ENCODE measurements around the gene KRT86. TPM values are rescaled to one million over a fixed set of nuclear protein-coding genes. Genes with fewer than 3 reads are reported as not detected.

Gene KRT86
- total RNA-seq, 2 donors from 2014 or later: not detected

DNA sequence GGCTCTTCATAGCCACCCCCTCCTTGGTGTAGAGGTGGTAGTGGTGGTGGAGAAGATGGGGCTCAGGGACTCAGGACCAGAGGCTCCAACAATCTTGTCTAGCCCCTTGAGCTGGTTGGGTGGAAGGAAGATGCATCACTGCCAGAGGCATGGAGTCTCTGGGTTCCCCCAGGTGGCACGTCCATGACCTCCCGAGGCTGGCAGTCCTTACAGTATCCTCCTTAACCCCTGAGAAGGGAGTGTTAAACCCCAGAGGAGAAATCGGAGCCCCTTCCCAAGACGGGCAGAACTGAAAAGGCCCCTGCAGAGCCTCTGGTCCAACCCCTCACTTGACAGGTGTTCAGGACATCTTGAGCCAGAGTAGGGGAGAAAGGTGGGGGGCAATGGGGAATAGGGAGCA lies 37.6 kb downstream of the KRT86 start:
- TF ChIP-seq, protein P1, sequence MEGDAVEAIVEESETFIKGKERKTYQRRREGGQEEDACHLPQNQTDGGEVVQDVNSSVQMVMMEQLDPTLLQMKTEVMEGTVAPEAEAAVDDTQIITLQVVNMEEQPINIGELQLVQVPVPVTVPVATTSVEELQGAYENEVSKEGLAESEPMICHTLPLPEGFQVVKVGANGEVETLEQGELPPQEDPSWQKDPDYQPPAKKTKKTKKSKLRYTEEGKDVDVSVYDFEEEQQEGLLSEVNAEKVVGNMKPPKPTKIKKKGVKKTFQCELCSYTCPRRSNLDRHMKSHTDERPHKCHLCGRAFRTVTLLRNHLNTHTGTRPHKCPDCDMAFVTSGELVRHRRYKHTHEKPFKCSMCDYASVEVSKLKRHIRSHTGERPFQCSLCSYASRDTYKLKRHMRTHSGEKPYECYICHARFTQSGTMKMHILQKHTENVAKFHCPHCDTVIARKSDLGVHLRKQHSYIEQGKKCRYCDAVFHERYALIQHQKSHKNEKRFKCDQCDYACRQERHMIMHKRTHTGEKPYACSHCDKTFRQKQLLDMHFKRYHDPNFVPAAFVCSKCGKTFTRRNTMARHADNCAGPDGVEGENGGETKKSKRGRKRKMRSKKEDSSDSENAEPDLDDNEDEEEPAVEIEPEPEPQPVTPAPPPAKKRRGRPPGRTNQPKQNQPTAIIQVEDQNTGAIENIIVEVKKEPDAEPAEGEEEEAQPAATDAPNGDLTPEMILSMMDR (conservative IDR thresholded peaks at IDR 0.05): no peak
- peak; percentile 32 for DNase-seq
- H3K4me3 ChIP-seq (ENCODE audit: low read length): no peak overlapping the region
- H3K9ac ChIP-seq (ENCODE audit: extremely low read depth, low read length, poor library complexity, severe bottlenecking): no peak overlapping the region
- no peaks in the 10 kb centered on the region for H3K36me3 Mint-ChIP-seq (ENCODE audit: low read depth)
- no peak overlapping the region for H3K27ac Mint-ChIP-seq
- peaks cover 59% of the 10 kb centered on the region for H3K27me3 ChIP-seq (ENCODE audit: control insufficient read depth, insufficient read depth, low read length, poor library complexity, severe bottlenecking)
- peaks cover 65% of the 10 kb centered on the region for H3K27me3 Mint-ChIP-seq (ENCODE audit: insufficient read depth)
- no peaks in the 10 kb centered on the region for H3K4me1 ChIP-seq (ENCODE audit: control insufficient read depth, insufficient read depth, low read length)
- H3K9me3 ChIP-seq (ENCODE audit: control insufficient read depth, low read length): no peaks in the 10 kb centered on the region
- H3K4me3 Mint-ChIP-seq: no peak overlapping the region
- H3K4me1 Mint-ChIP-seq: peaks cover 5% of the 10 kb centered on the region
- WGBS, 2 experiments (ENCODE audit: insufficient coverage in 1 of 2, insufficient read length in 1 of 2): 90 to 100% methylated on average over 1 to 4 of the region's 4 CpGs
- H3K36me3 ChIP-seq (ENCODE audit: control insufficient read depth, insufficient read depth, low read length): no peaks in the 10 kb centered on the region
- H3K9me3 Mint-ChIP-seq: no peaks in the 10 kb centered on the region
- no peak overlapping the region for H3K27ac ChIP-seq (ENCODE audit: low read depth, low read length)

DNA sequence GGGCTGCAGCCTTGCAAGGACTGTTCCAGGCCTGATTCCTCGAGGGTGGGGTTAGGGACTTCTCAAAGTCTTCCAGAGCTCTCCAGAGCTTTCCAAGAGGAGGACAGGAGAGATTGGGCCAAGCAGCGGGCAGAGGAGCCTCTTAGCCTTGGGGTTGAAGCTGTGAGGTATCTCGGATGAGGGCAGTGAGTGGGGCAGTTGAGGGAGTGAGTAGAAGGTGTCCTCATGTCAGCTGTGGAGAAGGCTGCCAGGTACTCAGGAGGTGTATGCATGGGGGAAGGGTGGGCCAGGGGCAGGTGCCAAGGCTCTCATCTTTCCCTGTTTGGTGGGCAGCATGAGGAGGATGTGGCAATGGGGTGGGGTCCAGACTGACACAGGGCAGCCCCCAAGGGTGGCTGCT lies 39.0 kb downstream of the KRT86 start:
- Histone ChIP-seq H3K36me3 (ENCODE audit: control insufficient read depth, insufficient read depth, low read length) (no peaks in the 10 kb centered on the region), H3K27me3 (ENCODE audit: control insufficient read depth, insufficient read depth, low read length, poor library complexity, severe bottlenecking) (peaks cover 46% of the 10 kb centered on the region)

DNA sequence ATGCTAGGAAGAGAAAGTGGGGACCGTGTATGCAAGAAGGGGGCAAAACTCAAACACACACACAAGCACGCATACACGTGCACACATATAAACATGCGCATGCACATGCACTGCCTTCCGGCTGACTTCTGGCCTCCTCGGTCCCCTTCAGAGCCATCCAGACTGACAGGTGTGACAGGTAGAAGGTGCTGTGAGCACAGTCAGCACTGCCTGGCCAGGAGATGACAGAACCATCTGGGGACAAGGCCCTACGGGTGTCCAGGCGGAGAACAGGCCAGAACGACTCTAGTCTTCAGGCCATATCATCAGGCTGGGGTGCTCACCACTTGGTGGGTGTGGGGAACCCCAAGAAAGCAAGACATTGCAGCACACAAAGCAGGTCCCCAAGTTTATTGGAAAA lies 39.5 kb downstream of the KRT86 start:
- Histone ChIP-seq H3K27me3 (ENCODE audit: control insufficient read depth, insufficient read depth, low read length, poor library complexity, severe bottlenecking) (peaks cover 42% of the 10 kb centered on the region), H3K4me1 (ENCODE audit: control insufficient read depth, insufficient read depth, low read length) (no peaks in the 10 kb centered on the region), H3K9me3 (ENCODE audit: control insufficient read depth, low read length) (no peaks in the 10 kb centered on the region), H3K36me3 (ENCODE audit: control insufficient read depth, insufficient read depth, low read length) (no peaks in the 10 kb centered on the region), H3K27ac (ENCODE audit: low read depth, low read length) (no peak overlapping the region), H3K4me3 (ENCODE audit: low read length) (no peak overlapping the region), H3K9ac (ENCODE audit: extremely low read depth, low read length, poor library complexity, severe bottlenecking) (no peak overlapping the region)
- DNase-seq: peak; percentile 42
- no peak overlapping the region for H3K4me3 Mint-ChIP-seq
- WGBS, 2 experiments (ENCODE audit: insufficient coverage in 1 of 2, insufficient read length in 1 of 2): 90 to 95% methylated on average over 5 to 8 of the region's 9 CpGs
- peaks cover 1% of the 10 kb centered on the region for H3K4me1 Mint-ChIP-seq
- peaks cover 47% of the 10 kb centered on the region for H3K27me3 Mint-ChIP-seq (ENCODE audit: insufficient read depth)
- H3K27ac Mint-ChIP-seq: no peak overlapping the region
- no peaks in the 10 kb centered on the region for H3K9me3 Mint-ChIP-seq
- H3K36me3 Mint-ChIP-seq (ENCODE audit: low read depth): no peaks in the 10 kb centered on the region
- TF ChIP-seq, protein P1 (conservative IDR thresholded peaks at IDR 0.05): no peak

More for the DNA sequence above, 39.0 kb downstream of the KRT86 start:
- H3K4me1 ChIP-seq (ENCODE audit: control insufficient read depth, insufficient read depth, low read length): no peaks in the 10 kb centered on the region
- no peak overlapping the region for H3K4me3 Mint-ChIP-seq
- WGBS, 2 experiments (ENCODE audit: insufficient coverage in 1 of 2, insufficient read length in 1 of 2): 57 to 81% methylated on average over 1 to 3 of the region's 3 CpGs
- H3K27ac ChIP-seq (ENCODE audit: low read depth, low read length): no peak overlapping the region
- no peak for DNase-seq
- peaks cover 5% of the 10 kb centered on the region for H3K4me1 Mint-ChIP-seq
- H3K9me3 Mint-ChIP-seq: no peaks in the 10 kb centered on the region
- no peak overlapping the region for H3K9ac ChIP-seq (ENCODE audit: extremely low read depth, low read length, poor library complexity, severe bottlenecking)
- H3K4me3 ChIP-seq (ENCODE audit: low read length): no peak overlapping the region
- H3K9me3 ChIP-seq (ENCODE audit: control insufficient read depth, low read length): no peaks in the 10 kb centered on the region
- H3K27me3 Mint-ChIP-seq (ENCODE audit: insufficient read depth): peaks cover 52% of the 10 kb centered on the region
- H3K36me3 Mint-ChIP-seq (ENCODE audit: low read depth): no peaks in the 10 kb centered on the region
- H3K27ac Mint-ChIP-seq: no peak overlapping the region
- TF ChIP-seq, protein P1 (conservative IDR thresholded peaks at IDR 0.05): no peak

All from endodermal cell (in vitro differentiated cells).